T-helper 1 cell (primary cell): ENCODE results near the gene AHSP.
"Not testable (repeated sequence)": the region's sequence is repeated elsewhere in the genome, so short reads cannot be mapped to it uniquely, and the experiment has no call there.

Source experiments
- DNase-seq, 5 donors: peaks; one replicate each; pipeline ENCODE4 v3.0.0-alpha.2; 2012 to 2020

Gene AHSP

GRCh38 chr16:31501226-31501965 is 26.3 kb upstream of the AHSP start:
- DNase-seq, result no peak

- no peak for DNase-seq
Observed at GRCh38 chr16:31501966-31502348, 25.7 kb upstream of the AHSP start.

DNA sequence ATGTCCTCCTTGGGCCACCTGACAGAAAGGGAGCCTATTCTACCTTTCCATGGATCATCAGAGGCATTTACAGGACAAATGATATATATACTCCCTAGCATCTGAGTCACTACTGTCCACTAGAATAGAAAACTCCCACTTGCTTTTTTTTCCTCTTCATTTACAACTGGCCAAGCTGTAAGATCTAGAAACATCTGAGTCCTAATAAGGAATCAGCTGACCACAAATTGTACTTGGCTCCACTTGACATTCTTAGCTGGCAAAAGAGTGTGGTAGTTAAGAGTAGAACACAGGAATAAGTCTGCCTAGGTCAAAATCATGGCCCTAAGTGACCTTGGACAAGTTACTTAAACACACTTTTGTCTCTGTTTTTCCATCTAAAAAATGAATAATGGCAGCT is 24.7 kb upstream of the AHSP start:
- DNase-seq, result no peak

DNA sequence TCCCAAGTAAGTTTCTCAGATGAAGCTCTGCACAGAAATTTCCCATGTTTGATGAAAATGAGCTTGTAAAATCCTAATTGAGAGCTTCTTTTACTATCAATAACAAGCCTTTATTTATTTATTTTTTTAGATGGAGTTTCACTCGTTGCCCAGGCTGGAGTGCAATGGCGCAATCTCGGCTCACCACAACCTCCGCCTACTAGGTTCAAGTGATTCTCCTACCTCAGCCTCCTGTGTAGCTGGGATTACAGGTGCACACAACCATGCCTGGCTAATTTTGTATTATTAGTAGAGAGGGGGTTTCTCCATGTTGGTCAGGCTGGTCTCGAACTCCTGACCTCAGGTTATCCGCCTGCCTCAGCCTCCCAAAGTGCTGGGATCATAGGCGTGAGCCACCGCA is 24.1 kb upstream of the AHSP start:
- not testable (repeated sequence) for DNase-seq

DNA sequence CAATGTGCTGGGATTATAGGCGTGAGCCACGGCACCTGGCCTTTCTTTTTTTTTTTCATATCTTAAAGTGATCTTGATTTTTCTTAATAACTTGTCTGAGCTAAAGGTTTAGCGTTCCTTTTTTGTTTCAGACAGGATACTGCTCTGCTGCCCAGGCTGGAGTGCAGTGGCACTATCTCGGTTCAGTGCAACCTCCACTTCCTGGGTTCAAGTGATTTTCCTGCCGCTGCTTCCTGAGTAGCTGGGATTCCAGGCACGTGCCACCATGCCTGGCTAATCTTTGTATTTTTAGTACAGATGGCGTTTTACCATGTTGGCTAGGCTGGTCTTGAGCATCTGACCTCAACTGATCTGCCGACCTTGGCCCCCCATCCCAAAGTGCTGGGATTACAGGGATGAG is 23.5 kb upstream of the AHSP start:
- DNase-seq, result no peak

GRCh38 chr16:31505483-31505882 is 22.2 kb upstream of the AHSP start:
- peak in 1 of 5 donors; percentile 85 for DNase-seq

GRCh38 chr16:31507617-31507928 is 20.1 kb upstream of the AHSP start:
- peak in 1 of 5 donors; percentile 24 for DNase-seq

- DNase-seq, result peak; percentile 64 to 90 (median 69)
Observed at GRCh38 chr16:31507929-31508705, 19.6 kb upstream of the AHSP start, which contains the start of gene RUSF1. Gene RUSF1 (minus strand): TSS chr16:31508391. CDS start chr16:31508373, 18 bp downstream.

DNA sequence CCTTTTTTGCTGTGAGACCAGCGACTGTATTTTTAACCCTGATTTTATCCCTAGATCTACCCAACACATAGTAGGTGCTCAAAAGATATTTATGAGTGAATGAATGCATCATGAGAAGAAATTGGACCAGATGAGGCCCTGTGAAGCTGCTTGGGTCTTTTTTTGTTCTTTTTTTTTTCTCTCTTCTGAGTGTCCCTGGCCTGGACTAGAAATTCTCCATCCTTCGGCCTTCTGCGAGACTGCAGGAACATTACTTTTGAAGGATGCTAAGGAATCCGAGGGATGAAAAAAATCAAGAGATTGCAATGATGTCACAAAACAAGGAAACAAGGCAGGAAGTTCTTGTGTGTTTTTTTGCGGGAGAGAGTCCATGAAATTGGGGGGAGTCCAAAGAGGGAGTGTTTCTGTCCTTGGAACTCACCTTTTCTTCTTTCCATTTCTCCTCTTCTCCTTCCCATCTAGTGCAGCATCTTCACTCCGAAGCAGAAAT is 18.9 kb upstream of the AHSP start:
- DNase-seq, result no peak

- DNase-seq, result no peak
Observed at GRCh38 chr16:31513126-31513525, 14.6 kb upstream of the AHSP start.

DNA sequence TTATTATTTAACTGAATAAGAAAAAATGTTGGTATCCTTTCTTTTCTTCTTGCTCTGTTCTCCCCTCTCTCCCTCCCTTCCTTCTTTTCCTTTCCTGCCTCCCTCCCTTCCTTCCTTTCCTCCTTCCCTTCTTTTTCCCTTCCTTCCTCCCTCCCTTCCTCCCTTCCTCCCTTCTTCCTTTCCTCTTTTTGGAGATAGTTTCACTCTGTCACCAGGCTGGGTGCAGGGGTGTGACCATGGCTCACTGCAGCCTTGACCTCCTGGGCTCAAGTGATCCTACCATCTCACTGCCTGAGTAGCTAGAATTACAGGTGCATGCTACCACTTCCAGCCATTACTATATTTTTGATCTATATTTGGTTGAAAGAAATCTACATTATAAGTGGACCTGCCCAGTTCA is 13.8 kb upstream of the AHSP start:
- no peak for DNase-seq

GRCh38 chr16:31517800-31518402 is 9.8 kb upstream of the AHSP start:
- no peak for DNase-seq

DNA sequence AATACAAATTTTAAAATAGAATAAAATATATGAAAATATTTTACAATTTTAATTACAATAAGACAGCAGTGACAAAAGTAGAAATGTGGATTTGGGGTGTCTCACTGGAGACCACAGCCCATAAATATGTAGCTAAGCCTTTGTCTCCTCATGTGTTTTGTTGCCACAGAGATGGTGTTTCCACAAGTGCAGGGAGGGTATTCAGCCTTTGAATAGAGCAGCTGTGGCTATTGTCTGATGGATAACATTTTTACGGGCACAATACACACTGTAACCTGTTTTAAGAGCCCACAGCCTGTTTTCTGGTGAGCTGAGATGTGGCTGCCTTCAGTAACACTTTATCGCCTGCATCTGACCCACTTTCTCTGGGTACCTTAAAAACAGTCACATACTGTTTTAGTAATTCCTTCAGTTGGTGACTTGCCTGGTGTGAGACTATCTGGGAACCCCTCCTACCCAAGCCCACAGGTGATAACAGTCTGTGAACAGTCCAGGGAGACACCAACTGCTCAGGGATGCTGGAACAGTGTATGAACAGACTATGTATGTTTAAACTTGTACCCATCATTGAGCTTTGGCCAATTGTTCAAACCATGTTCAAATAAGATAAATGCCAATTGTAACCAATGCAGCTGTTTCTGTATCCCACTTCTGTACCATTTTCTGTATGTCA is 7.8 kb upstream of the AHSP start:
- no peak for DNase-seq

GRCh38 chr16:31521368-31521767 is 6.3 kb upstream of the AHSP start:
- no peak for DNase-seq

DNA sequence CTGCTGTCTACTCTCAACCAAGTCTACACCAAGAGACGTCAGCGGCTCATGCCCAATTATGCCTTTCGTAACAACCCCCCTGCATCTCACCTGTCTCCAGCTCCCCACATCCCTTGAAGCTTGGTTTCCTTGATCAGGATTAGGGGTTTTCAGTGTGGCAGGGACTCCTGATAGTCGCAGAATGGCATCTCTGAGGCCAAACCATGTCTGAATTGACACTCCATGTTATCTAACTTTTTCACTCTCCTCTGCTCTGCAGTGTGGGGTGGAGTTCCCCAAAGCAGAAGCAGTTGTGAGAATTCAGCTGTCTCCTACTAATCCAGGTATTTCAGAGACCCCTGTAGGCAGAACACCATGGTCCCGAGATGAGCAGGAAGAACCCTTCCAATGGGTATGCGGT is 5.6 kb upstream of the AHSP start:
- no peak for DNase-seq

GRCh38 chr16:31523768-31524167 is 3.9 kb upstream of the AHSP start:
- DNase-seq, result not testable (repeated sequence)

DNA sequence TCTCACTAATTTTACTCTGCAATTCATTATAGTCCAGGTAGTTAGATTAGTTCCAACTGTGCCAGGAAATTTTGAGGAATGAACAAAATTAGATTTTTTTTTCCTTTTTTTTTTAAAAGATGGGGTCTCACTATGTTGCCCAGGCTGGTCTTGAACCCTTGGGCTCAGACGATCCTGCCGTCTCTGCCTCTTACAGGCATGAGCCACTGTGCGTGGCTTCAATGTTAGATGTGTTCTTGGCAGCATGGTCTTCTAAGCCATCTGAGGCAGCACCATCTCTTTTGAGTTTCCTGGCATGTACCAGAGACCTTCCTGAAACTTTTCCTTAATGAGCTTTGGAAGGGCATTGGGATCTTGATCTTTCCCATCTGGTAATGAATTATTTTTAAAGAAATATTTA is 2.6 kb upstream of the AHSP start:
- DNase-seq, result no peak

DNA sequence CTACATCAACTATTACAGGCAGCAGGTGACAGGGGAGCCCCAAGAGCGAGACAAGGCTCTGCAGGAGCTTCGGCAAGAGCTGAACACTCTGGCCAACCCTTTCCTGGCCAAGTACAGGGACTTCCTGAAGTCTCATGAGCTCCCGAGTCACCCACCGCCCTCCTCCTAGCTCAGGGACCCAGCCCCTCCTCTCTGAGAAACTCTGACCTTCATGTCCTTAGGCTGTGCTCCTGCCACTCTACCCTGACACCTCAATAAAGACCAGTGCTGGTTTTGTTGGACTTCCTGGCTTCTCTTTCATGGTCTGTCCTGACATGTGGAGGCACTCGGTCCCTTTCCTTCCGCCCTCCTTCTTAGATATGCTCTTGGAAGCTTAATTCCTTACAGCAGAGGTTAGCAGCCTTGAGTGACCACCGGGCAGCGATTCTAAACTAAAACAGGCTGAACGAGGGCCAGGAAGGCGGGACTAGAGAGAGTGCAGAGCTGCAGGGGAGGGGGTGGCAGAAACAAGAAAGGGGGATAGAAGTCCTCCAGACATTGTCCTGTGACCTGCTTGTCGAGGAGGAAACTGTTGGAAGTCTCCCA is 915 bp downstream of the AHSP start:
- DNase-seq, result no peak

DNA sequence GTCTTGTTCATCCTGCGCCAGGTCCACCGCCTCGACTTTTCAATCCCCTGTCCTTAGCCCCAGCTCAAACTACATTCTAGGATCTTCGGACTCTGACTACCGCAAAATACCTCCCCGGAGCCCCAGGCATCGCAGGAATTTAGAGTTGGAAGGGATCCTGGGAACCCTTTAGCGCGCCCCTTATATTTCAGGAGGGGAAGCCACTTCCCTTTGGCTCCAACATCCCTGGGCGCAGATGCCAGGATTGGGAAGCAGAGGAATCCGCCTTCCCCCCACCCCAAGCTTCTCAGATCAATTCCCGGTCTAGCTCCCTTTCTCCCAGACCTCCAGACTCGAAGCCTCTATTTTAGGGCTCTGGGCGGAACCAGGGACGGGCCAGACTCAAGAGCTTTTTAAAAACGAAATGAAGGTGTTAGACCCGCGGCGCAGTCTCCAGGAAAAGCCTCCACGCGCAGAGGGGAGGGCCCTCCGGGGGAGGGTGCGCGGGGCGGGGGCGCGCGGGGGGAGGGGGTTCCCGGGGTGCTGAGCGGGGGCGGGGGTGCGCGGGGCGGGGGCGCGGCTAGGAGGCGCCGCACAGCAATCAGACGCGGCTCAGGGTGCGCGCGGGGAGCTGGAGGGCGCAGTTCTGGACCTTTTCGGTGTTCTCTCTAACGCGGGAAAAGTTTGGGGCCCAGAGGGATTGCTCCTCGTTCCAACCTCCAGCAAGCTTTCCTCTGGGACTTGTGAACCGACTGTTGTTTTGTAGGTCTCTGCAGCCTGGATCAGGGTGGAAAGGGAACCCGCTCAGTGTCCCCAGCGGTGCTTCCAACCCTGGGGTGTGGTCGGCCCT is 1.6 kb downstream of the AHSP start:
- DNase-seq, result no peak

DNA sequence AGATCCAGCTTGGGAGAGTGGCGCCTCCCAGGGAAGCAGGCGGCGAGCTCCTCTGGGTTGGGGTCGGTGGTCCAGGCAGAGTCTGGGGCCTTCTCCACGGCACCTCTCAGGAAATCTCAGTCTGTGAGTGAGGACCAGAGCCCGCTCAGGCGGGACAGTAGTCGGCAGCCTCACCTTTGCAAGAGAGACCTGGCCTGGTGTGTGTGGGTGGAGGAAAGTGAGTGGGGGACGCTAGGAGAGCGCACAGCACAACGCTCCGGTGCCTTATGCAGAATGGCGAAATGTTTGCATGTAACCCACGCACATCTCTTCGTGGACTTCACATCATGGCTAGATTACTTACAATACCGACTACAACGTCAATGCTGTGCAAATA is 2.2 kb downstream of the AHSP start:
- no peak for DNase-seq

- DNase-seq, result no peak
Observed at GRCh38 chr16:31530405-31530804, 2.7 kb downstream of the AHSP start.

GRCh38 chr16:31531096-31531495 is 3.4 kb downstream of the AHSP start:
- DNase-seq, result no peak
